Posterior vena cava (tissue), 2 donors: ENCODE measurements around the gene ARFGEF3. TPM values are rescaled to one million over a fixed set of nuclear protein-coding genes. Genes with fewer than 3 reads are reported as not detected.

Experiments
- DNase-seq: peaks from one replicate; pipeline ENCODE4 v3.0.0-alpha.2; 2020; ENCODE audit warnings: low spot score
- intact Hi-C, 2 donors: fragments of 100-400 bp; cut with DNase I; formaldehyde crosslinking; loops; one replicate each; pipeline versions ENCODE4 v1.14.1 to v1.14.2; 2022 to 2023
- total RNA-seq, 2 donors: library from RNA; stranded (reverse); fragmentation: NEBNext Ultra II Directional; extraction: Animal tissue kit (Norgen Biotek cat#: 25700); gene quantifications; one replicate each; pipeline ENCODE4 v1.2.1, GENCODE V29; 2021
- donor health status: DM: yes; HTN: yes; CAD: no.
- donor health status: DM: yes; HTN: yes; CAD: no.

The ARFGEF3 gene
- total RNA-seq, 2 donors from 2014 or later = 1.3 to 2.0 TPM

- intact Hi-C loops = no loop called here
- no peak for DNase-seq
Measured at GRCh38 chr6:138159246-138159645, 2.5 kb upstream of the ARFGEF3 start.

- intact Hi-C loops = no loop called here
- no peak for DNase-seq
Measured at GRCh38 chr6:138160329-138161087, 1.2 kb upstream of the ARFGEF3 start.

GRCh38 chr6:138161088-138161337, 726 bp upstream of the ARFGEF3 start:
- intact Hi-C loops = no loop called here
- DNase-seq = no peak

- intact Hi-C loops = no loop called here
- peak; percentile 69 for DNase-seq
Measured at GRCh38 chr6:138162111-138162954, 594 bp downstream of the ARFGEF3 start.

GRCh38 chr6:138162955-138163575, 1.3 kb downstream of the ARFGEF3 start:
- intact Hi-C loops = no loop called here
- DNase-seq = no peak

- intact Hi-C loops = no loop called here
- no peak for DNase-seq
Measured at GRCh38 chr6:138175596-138175995, 13.9 kb downstream of the ARFGEF3 start.

- DNase-seq = no peak
- intact Hi-C loops = no loop called here
Measured at GRCh38 chr6:138176652-138177232, 15.0 kb downstream of the ARFGEF3 start.

GRCh38 chr6:138182939-138183789, 21.4 kb downstream of the ARFGEF3 start:
- no peak for DNase-seq
- intact Hi-C loops = no loop called here

GRCh38 chr6:138183790-138184134, 22.0 kb downstream of the ARFGEF3 start:
- intact Hi-C loops = no loop called here
- DNase-seq = no peak

- no peak for DNase-seq
- intact Hi-C loops = no loop called here
Measured at GRCh38 chr6:138184230-138184629, 22.5 kb downstream of the ARFGEF3 start.

GRCh38 chr6:138187156-138187555, 25.4 kb downstream of the ARFGEF3 start:
- no peak for DNase-seq
- intact Hi-C loops = no loop called here

- intact Hi-C loops = no loop called here
- no peak for DNase-seq
Measured at GRCh38 chr6:138188278-138188941, 26.7 kb downstream of the ARFGEF3 start.

- intact Hi-C loops = no loop called here
Measured at GRCh38 chr6:138194287-138194686, 32.5 kb downstream of the ARFGEF3 start.

GRCh38 chr6:138196122-138196738, 34.5 kb downstream of the ARFGEF3 start:
- intact Hi-C loops = no loop called here
- no peak for DNase-seq

More at GRCh38 chr6:138194287-138194686, 32.5 kb downstream of the ARFGEF3 start:
- DNase-seq = no peak

- intact Hi-C loops = no loop called here
- no peak for DNase-seq
Measured at GRCh38 chr6:138197570-138197969, 35.8 kb downstream of the ARFGEF3 start.

GRCh38 chr6:138198430-138199091, 36.8 kb downstream of the ARFGEF3 start:
- intact Hi-C loops = no loop called here
- no peak for DNase-seq

GRCh38 chr6:138201836-138202235, 40.1 kb downstream of the ARFGEF3 start:
- intact Hi-C loops = no loop called here
- no peak for DNase-seq

- intact Hi-C loops = no loop called here
- no peak for DNase-seq
Measured at GRCh38 chr6:138203315-138203714, 41.6 kb downstream of the ARFGEF3 start.
